WTC11 (cell line): ENCODE data around the gene ZNF624. TPM values are rescaled to one million over a fixed set of nuclear protein-coding genes. Genes with fewer than 3 reads are reported as not detected.
A peak's percentile ranks its signal among the peaks of the same experiment; 100 is the strongest.

Experiments used
- CREB1 ChIP-seq: sonication (generic); formaldehyde crosslinking; IDR thresholded peaks from 2 replicates; pipeline ENCODE4 v1.8.0; 2023; ENCODE audit warnings: mild to moderate bottlenecking, missing genetic modification reagents
- EMX1 ChIP-seq: fragments of 250-450 bp; sonication (Bioruptor Pico); IDR thresholded peaks from 2 replicates; pipeline ENCODE4 v1.8.0; 2021; ENCODE audit warnings: mild to moderate bottlenecking
- ESRRA ChIP-seq: sonication (generic); formaldehyde crosslinking; IDR thresholded peaks from 2 replicates; pipeline ENCODE4 v1.8.1; 2022; ENCODE audit warnings: mild to moderate bottlenecking, missing genetic modification reagents, borderline replicate concordance
- ETV6 ChIP-seq: sonication (generic); formaldehyde crosslinking; IDR thresholded peaks from 2 replicates; pipeline ENCODE4 v1.8.1; 2022; ENCODE audit warnings: mild to moderate bottlenecking, missing genetic modification reagents
- FOXK1 ChIP-seq: sonication (generic); formaldehyde crosslinking; IDR thresholded peaks from 2 replicates; pipeline ENCODE4 v1.8.0; 2022; ENCODE audit warnings: mild to moderate bottlenecking, moderate library complexity, missing genetic modification reagents
- FOXP1 ChIP-seq: sonication (generic); formaldehyde crosslinking; IDR thresholded peaks from 2 replicates; pipeline ENCODE4 v1.8.0; 2022; ENCODE audit warnings: missing genetic modification reagents, mild to moderate bottlenecking, moderate library complexity, borderline replicate concordance
- HMGA2 ChIP-seq: fragments of 250-450 bp; sonication (Bioruptor Pico); IDR thresholded peaks from 2 replicates; pipeline ENCODE4 v1.4.0; 2021; ENCODE audit warnings: mild to moderate bottlenecking, moderate library complexity
- MYBL2 ChIP-seq: sonication (generic); formaldehyde crosslinking; IDR thresholded peaks from 2 replicates; pipeline ENCODE4 v1.8.1; 2023; ENCODE audit warnings: mild to moderate bottlenecking, moderate library complexity, missing genetic modification reagents
- NR1H2 ChIP-seq: sonication (generic); formaldehyde crosslinking; IDR thresholded peaks from 2 replicates; pipeline ENCODE4 v1.9.0; 2021; ENCODE audit warnings: mild to moderate bottlenecking, moderate library complexity, missing genetic modification reagents
- OVOL2 ChIP-seq: fragments of 250-450 bp; sonication (Bioruptor Pico); IDR thresholded peaks from 2 replicates; pipeline ENCODE4 v1.9.0; 2021; ENCODE audit warnings: mild to moderate bottlenecking, borderline replicate concordance
- PRRX2 ChIP-seq: fragments of 250-450 bp; sonication (Bioruptor Pico); IDR thresholded peaks from 2 replicates; pipeline ENCODE4 v1.8.0; 2021; ENCODE audit warnings: mild to moderate bottlenecking
- RELA ChIP-seq: sonication (generic); formaldehyde crosslinking; IDR thresholded peaks from 2 replicates; pipeline ENCODE4 v1.8.1; 2022; ENCODE audit warnings: missing genetic modification reagents, mild to moderate bottlenecking, borderline replicate concordance
- TEAD1 ChIP-seq: sonication (generic); formaldehyde crosslinking; IDR thresholded peaks from 2 replicates; pipeline ENCODE4 v1.8.0; 2022; ENCODE audit warnings: mild to moderate bottlenecking, missing genetic modification reagents
- ZNF219 ChIP-seq: sonication (generic); formaldehyde crosslinking; IDR thresholded peaks from 2 replicates; pipeline ENCODE4 v1.8.0; 2023; ENCODE audit warnings: missing genetic modification reagents, mild to moderate bottlenecking, borderline replicate concordance
- ZNF232 ChIP-seq: sonication (generic); formaldehyde crosslinking; IDR thresholded peaks from 2 replicates; pipeline ENCODE4 v1.8.0; 2022; ENCODE audit warnings: mild to moderate bottlenecking, missing genetic modification reagents
- ZNF423 ChIP-seq: fragments of 250-450 bp; sonication (Bioruptor Pico); IDR thresholded peaks from 2 replicates; pipeline ENCODE4 v2.1.2; 2022; ENCODE audit warnings: mild to moderate bottlenecking, moderate library complexity
- total RNA-seq: library from RNA; stranded (reverse); gene quantifications from 3 replicates; pipeline ENCODE4 v1.2.3, GENCODE V29; 2021
- TF ChIP-seq, protein P1 (sequence below): sonication (generic); formaldehyde crosslinking; IDR thresholded peaks from 2 replicates; pipeline ENCODE4 v1.8.0; 2023; ENCODE audit warnings: missing genetic modification reagents
- TF ChIP-seq, protein P2 (sequence below): fragments of 250-450 bp; sonication (Bioruptor Pico); IDR thresholded peaks from 2 replicates; pipeline ENCODE4 v1.9.0; 2021; ENCODE audit warnings: mild to moderate bottlenecking, borderline replicate concordance
- TF ChIP-seq, protein P3 (sequence below): sonication (generic); formaldehyde crosslinking; IDR thresholded peaks from 2 replicates; pipeline ENCODE4 v1.8.1; 2022; ENCODE audit warnings: low read depth, mild to moderate bottlenecking, moderate library complexity, missing genetic modification reagents, borderline replicate concordance
- TF ChIP-seq, protein P4 (sequence below): sonication (generic); formaldehyde crosslinking; conservative IDR thresholded peaks from 2 replicates; pipeline ENCODE4 v1.8.1; 2022; ENCODE audit warnings: mild to moderate bottlenecking, missing genetic modification reagents
- TF ChIP-seq, protein P5 (sequence below): sonication (generic); formaldehyde crosslinking; IDR thresholded peaks from 2 replicates; pipeline ENCODE4 v1.8.1; 2022; ENCODE audit warnings: mild to moderate bottlenecking, missing genetic modification reagents, moderate library complexity, borderline replicate concordance
- TF ChIP-seq, protein P6 (sequence below): sonication (generic); formaldehyde crosslinking; IDR thresholded peaks from 2 replicates; pipeline ENCODE4 v1.8.0; 2023; ENCODE audit warnings: mild to moderate bottlenecking, missing genetic modification reagents
- TF ChIP-seq, protein P7 (sequence below): fragments of 250-450 bp; sonication (Bioruptor Pico); IDR thresholded peaks from 2 replicates; pipeline ENCODE4 v1.9.0; 2021; ENCODE audit warnings: moderate library complexity, mild to moderate bottlenecking, inconsistent platforms, borderline replicate concordance
- TF ChIP-seq, protein P8 (sequence below): sonication (generic); formaldehyde crosslinking; IDR thresholded peaks from 2 replicates; pipeline ENCODE4 v1.8.0; 2022; ENCODE audit warnings: missing genetic modification reagents

Gene ZNF624
- total RNA-seq, 1 experiment from 2014 or later: 4.5 TPM

DNA sequence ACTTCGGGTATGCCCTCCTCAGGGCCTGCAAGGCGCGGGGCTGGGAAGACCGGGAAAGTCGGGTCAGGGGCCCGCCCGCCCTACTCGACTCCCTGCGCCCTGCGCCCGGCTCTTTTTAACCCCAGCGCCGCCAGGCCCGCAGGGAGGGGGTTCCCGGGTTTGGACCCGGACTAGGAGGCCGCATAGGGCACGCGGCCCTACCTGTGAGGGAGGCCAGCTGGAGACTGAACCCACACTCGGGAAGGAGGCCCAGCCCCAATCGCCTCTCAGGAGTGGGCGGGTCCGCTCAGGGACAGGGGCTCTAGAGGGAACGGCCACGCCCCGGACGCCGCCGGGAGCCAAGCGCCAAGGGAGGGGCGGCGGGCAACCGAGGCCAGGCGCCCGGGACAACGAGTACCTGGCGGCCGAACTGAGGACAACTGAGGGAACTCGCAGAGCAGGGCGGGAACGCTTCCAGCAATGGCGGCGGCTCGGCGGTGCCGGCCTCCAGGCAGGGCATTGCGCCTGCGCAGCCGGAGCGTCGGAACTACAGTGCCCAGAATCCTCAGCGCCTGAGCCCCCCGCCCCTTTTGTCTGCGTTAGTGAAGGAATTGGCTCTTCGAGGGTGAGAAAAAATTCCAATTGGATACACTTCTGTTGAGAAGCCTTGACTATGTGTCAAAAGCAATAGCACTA lies at the start of gene ZNF624 (continued):
- TF ChIP-seq, protein P1, sequence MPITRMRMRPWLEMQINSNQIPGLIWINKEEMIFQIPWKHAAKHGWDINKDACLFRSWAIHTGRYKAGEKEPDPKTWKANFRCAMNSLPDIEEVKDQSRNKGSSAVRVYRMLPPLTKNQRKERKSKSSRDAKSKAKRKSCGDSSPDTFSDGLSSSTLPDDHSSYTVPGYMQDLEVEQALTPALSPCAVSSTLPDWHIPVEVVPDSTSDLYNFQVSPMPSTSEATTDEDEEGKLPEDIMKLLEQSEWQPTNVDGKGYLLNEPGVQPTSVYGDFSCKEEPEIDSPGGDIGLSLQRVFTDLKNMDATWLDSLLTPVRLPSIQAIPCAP (CRISPR knock-in tag): no peak
- TF ChIP-seq, protein P2, sequence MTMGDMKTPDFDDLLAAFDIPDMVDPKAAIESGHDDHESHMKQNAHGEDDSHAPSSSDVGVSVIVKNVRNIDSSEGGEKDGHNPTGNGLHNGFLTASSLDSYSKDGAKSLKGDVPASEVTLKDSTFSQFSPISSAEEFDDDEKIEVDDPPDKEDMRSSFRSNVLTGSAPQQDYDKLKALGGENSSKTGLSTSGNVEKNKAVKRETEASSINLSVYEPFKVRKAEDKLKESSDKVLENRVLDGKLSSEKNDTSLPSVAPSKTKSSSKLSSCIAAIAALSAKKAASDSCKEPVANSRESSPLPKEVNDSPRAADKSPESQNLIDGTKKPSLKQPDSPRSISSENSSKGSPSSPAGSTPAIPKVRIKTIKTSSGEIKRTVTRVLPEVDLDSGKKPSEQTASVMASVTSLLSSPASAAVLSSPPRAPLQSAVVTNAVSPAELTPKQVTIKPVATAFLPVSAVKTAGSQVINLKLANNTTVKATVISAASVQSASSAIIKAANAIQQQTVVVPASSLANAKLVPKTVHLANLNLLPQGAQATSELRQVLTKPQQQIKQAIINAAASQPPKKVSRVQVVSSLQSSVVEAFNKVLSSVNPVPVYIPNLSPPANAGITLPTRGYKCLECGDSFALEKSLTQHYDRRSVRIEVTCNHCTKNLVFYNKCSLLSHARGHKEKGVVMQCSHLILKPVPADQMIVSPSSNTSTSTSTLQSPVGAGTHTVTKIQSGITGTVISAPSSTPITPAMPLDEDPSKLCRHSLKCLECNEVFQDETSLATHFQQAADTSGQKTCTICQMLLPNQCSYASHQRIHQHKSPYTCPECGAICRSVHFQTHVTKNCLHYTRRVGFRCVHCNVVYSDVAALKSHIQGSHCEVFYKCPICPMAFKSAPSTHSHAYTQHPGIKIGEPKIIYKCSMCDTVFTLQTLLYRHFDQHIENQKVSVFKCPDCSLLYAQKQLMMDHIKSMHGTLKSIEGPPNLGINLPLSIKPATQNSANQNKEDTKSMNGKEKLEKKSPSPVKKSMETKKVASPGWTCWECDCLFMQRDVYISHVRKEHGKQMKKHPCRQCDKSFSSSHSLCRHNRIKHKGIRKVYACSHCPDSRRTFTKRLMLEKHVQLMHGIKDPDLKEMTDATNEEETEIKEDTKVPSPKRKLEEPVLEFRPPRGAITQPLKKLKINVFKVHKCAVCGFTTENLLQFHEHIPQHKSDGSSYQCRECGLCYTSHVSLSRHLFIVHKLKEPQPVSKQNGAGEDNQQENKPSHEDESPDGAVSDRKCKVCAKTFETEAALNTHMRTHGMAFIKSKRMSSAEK (CRISPR knock-in tag): no peak
- TF ChIP-seq ZNF219 (CRISPR knock-in tag): no peak
- TF ChIP-seq, protein P3, sequence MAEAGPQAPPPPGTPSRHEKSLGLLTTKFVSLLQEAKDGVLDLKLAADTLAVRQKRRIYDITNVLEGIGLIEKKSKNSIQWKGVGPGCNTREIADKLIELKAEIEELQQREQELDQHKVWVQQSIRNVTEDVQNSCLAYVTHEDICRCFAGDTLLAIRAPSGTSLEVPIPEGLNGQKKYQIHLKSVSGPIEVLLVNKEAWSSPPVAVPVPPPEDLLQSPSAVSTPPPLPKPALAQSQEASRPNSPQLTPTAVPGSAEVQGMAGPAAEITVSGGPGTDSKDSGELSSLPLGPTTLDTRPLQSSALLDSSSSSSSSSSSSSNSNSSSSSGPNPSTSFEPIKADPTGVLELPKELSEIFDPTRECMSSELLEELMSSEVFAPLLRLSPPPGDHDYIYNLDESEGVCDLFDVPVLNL: peak; percentile 44; the same call in 1 of the 2 replicates
- TF ChIP-seq RELA (CRISPR knock-in tag): no peak
- no peak for TF ChIP-seq OVOL2 (CRISPR knock-in tag)
- no peak for TF ChIP-seq MYBL2 (CRISPR knock-in tag)
- TF ChIP-seq, protein P4, sequence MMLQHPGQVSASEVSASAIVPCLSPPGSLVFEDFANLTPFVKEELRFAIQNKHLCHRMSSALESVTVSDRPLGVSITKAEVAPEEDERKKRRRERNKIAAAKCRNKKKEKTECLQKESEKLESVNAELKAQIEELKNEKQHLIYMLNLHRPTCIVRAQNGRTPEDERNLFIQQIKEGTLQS (CRISPR knock-in tag): no peak
- TF ChIP-seq FOXK1 (CRISPR knock-in tag): peak; percentile 34; the same call in 1 of the 2 replicates
- TF ChIP-seq TEAD1 (CRISPR knock-in tag): no peak
- peak; percentile 77 for TF ChIP-seq ETV6 (CRISPR knock-in tag)
- TF ChIP-seq NR1H2 (CRISPR knock-in tag): no peak
- no peak for TF ChIP-seq ZNF423 (CRISPR knock-in tag)
- no peak for TF ChIP-seq PRRX2 (CRISPR knock-in tag)
- TF ChIP-seq CREB1 (CRISPR knock-in tag): no peak
- no peak for TF ChIP-seq EMX1 (CRISPR knock-in tag)
- TF ChIP-seq, protein P5, sequence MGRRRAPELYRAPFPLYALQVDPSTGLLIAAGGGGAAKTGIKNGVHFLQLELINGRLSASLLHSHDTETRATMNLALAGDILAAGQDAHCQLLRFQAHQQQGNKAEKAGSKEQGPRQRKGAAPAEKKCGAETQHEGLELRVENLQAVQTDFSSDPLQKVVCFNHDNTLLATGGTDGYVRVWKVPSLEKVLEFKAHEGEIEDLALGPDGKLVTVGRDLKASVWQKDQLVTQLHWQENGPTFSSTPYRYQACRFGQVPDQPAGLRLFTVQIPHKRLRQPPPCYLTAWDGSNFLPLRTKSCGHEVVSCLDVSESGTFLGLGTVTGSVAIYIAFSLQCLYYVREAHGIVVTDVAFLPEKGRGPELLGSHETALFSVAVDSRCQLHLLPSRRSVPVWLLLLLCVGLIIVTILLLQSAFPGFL: no peak
- no peak for TF ChIP-seq HMGA2 (CRISPR knock-in tag)
- TF ChIP-seq, protein P6, sequence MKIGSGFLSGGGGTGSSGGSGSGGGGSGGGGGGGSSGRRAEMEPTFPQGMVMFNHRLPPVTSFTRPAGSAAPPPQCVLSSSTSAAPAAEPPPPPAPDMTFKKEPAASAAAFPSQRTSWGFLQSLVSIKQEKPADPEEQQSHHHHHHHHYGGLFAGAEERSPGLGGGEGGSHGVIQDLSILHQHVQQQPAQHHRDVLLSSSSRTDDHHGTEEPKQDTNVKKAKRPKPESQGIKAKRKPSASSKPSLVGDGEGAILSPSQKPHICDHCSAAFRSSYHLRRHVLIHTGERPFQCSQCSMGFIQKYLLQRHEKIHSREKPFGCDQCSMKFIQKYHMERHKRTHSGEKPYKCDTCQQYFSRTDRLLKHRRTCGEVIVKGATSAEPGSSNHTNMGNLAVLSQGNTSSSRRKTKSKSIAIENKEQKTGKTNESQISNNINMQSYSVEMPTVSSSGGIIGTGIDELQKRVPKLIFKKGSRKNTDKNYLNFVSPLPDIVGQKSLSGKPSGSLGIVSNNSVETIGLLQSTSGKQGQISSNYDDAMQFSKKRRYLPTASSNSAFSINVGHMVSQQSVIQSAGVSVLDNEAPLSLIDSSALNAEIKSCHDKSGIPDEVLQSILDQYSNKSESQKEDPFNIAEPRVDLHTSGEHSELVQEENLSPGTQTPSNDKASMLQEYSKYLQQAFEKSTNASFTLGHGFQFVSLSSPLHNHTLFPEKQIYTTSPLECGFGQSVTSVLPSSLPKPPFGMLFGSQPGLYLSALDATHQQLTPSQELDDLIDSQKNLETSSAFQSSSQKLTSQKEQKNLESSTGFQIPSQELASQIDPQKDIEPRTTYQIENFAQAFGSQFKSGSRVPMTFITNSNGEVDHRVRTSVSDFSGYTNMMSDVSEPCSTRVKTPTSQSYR (CRISPR knock-in tag): peak; percentile 11; the same call in 1 of the 2 replicates
- 0 out of 2 replicates have a peak, but pooled peaks have one; percentile 39 for TF ChIP-seq FOXP1 (CRISPR knock-in tag)
- TF ChIP-seq ESRRA (CRISPR knock-in tag): no peak
- TF ChIP-seq, protein P7, sequence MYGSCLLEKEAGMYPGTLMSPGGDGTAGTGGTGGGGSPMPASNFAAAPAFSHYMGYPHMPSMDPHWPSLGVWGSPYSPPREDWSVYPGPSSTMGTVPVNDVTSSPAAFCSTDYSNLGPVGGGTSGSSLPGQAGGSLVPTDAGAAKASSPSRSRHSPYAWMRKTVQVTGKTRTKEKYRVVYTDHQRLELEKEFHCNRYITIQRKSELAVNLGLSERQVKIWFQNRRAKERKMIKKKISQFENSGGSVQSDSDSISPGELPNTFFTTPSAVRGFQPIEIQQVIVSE (CRISPR knock-in tag): no peak
- TF ChIP-seq, protein P8, sequence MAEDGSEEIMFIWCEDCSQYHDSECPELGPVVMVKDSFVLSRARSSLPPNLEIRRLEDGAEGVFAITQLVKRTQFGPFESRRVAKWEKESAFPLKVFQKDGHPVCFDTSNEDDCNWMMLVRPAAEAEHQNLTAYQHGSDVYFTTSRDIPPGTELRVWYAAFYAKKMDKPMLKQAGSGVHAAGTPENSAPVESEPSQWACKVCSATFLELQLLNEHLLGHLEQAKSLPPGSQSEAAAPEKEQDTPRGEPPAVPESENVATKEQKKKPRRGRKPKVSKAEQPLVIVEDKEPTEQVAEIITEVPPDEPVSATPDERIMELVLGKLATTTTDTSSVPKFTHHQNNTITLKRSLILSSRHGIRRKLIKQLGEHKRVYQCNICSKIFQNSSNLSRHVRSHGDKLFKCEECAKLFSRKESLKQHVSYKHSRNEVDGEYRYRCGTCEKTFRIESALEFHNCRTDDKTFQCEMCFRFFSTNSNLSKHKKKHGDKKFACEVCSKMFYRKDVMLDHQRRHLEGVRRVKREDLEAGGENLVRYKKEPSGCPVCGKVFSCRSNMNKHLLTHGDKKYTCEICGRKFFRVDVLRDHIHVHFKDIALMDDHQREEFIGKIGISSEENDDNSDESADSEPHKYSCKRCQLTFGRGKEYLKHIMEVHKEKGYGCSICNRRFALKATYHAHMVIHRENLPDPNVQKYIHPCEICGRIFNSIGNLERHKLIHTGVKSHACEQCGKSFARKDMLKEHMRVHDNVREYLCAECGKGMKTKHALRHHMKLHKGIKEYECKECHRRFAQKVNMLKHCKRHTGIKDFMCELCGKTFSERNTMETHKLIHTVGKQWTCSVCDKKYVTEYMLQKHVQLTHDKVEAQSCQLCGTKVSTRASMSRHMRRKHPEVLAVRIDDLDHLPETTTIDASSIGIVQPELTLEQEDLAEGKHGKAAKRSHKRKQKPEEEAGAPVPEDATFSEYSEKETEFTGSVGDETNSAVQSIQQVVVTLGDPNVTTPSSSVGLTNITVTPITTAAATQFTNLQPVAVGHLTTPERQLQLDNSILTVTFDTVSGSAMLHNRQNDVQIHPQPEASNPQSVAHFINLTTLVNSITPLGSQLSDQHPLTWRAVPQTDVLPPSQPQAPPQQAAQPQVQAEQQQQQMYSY: no peak
- TF ChIP-seq ZNF232: no peak
